Measurements from ENCODE around the gene PLSCR4. TPM values are rescaled to one million over a fixed set of nuclear protein-coding genes. Genes with fewer than 3 reads are reported as not detected.

The PLSCR4 gene
- total RNA-seq, 1 donor from 2014 or later, result 56.9 TPM

GRCh38 chr3:146163584-146163983 lies 87.3 kb downstream of the PLSCR4 start:
- DNase-seq (ENCODE audit: extremely low read depth, low read depth, low spot score), result no peak

- no peak for DNase-seq (ENCODE audit: extremely low read depth, low read depth, low spot score)
These were observed 88.3 kb downstream of the PLSCR4 start for GRCh38 chr3:146162561-146162960.

GRCh38 chr3:146161663-146162002 lies 89.3 kb downstream of the PLSCR4 start:
- no peak for DNase-seq (ENCODE audit: extremely low read depth, low read depth, low spot score)

GRCh38 chr3:146160964-146161662 lies 89.8 kb downstream of the PLSCR4 start, which contains the start of gene PLOD2:
Gene PLOD2, minus strand, starts transcription at chr3:146161184. Its CDS starts 195 bp downstream, at chr3:146160989.
- DNase-seq (ENCODE audit: extremely low read depth, low read depth, low spot score), result no peak

GRCh38 chr3:146160321-146160963 lies 90.5 kb downstream of the PLSCR4 start:
- DNase-seq (ENCODE audit: extremely low read depth, low read depth, low spot score), result peak; percentile 77

- no peak for DNase-seq (ENCODE audit: extremely low read depth, low read depth, low spot score)
These were observed 91.1 kb downstream of the PLSCR4 start for GRCh38 chr3:146159616-146160320.

GRCh38 chr3:146159037-146159436 lies 91.9 kb downstream of the PLSCR4 start:
- no peak for DNase-seq (ENCODE audit: extremely low read depth, low read depth, low spot score)

- no peak for DNase-seq (ENCODE audit: extremely low read depth, low read depth, low spot score)
These were observed 93.4 kb downstream of the PLSCR4 start for GRCh38 chr3:146157325-146158060.

- no peak for DNase-seq (ENCODE audit: extremely low read depth, low read depth, low spot score)
These were observed 94.1 kb downstream of the PLSCR4 start for GRCh38 chr3:146156666-146157314.

GRCh38 chr3:146156095-146156494 lies 94.8 kb downstream of the PLSCR4 start:
- no peak for DNase-seq (ENCODE audit: extremely low read depth, low read depth, low spot score)

GRCh38 chr3:146154995-146155394 lies 95.9 kb downstream of the PLSCR4 start:
- no peak for DNase-seq (ENCODE audit: extremely low read depth, low read depth, low spot score)

GRCh38 chr3:146154316-146154715 lies 96.6 kb downstream of the PLSCR4 start:
- DNase-seq (ENCODE audit: extremely low read depth, low read depth, low spot score), result no peak

- DNase-seq (ENCODE audit: extremely low read depth, low read depth, low spot score), result no peak
These were observed 97.5 kb downstream of the PLSCR4 start for GRCh38 chr3:146153429-146153828.

- DNase-seq (ENCODE audit: extremely low read depth, low read depth, low spot score), result no peak
These were observed 98.1 kb downstream of the PLSCR4 start for GRCh38 chr3:146152834-146153233.

GRCh38 chr3:146148468-146148931 lies 102.4 kb downstream of the PLSCR4 start:
- no peak for DNase-seq (ENCODE audit: extremely low read depth, low read depth, low spot score)

- DNase-seq (ENCODE audit: extremely low read depth, low read depth, low spot score), result no peak
These were observed 105.3 kb downstream of the PLSCR4 start for GRCh38 chr3:146145642-146146041.

- no peak for DNase-seq (ENCODE audit: extremely low read depth, low read depth, low spot score)
These were observed 108.1 kb downstream of the PLSCR4 start for GRCh38 chr3:146142757-146143156.

All from glomerular endothelial cell (primary cell).